Stomach (tissue), 9 donors: ENCODE results near the gene PKP1. TPM values are rescaled to one million over a fixed set of nuclear protein-coding genes. Genes with fewer than 3 reads are reported as not detected.

ENCODE experiments used
- DNase-seq, 2 donors: peaks; one replicate each; pipeline versions ENCODE4 v3.0.0 to v3.0.0-alpha.2; 2013 to 2019
- H3K27ac ChIP-seq, 5 donors: fragments of 200-600 bp in 4 of 5; sonication (generic) in 4 of 5; one replicate each; pipeline ENCODE4 v1.5.1; 2013 to 2019; ENCODE audit warnings: mild to moderate bottlenecking in 1 of 5, moderate library complexity in 1 of 5
- H3K27me3 ChIP-seq, 3 donors: fragments of 200-600 bp; sonication (generic); one replicate each; pipeline ENCODE4 v1.5.1; 2017 to 2019; ENCODE audit warnings: mixed run types in 1 of 3
- H3K36me3 ChIP-seq, 4 donors: fragments of 200-600 bp; sonication (generic); 1 replicate in 3 of 4; 2 replicates in 1 of 4; pipeline ENCODE4 v1.5.1; 2016 to 2019
- H3K4me1 ChIP-seq, 4 donors: fragments of 200-600 bp; sonication (generic); one replicate each; pipeline ENCODE4 v1.5.1; 2016 to 2019
- H3K4me3 ChIP-seq, 4 donors: fragments of 200-600 bp; sonication (generic) in 3 of 4; one replicate each; pipeline ENCODE4 v1.5.1; 2016 to 2019; ENCODE audit warnings: mild to moderate bottlenecking in 1 of 4
- H3K9me3 ChIP-seq, 4 donors: fragments of 200-600 bp; sonication (generic); one replicate each; pipeline ENCODE4 v1.5.1; 2016 to 2019
- CTCF ChIP-seq, 7 experiments: fragments of 450-650 bp in 4 of 7; fragments of 200-600 bp in 3 of 7; sonication (generic) in 3 of 7; IDR thresholded peaks; one replicate each; pipeline ENCODE4 v1.5.1; 2016 to 2019; ENCODE audit warnings: antibody characterized with exemption in 7 of 7, control low read depth in 2 of 7, mild to moderate bottlenecking in 1 of 7
- EP300 ChIP-seq: sonication (generic); formaldehyde crosslinking; IDR thresholded peaks from one replicate; pipeline ENCODE4 v1.6.1; 2017; ENCODE audit warnings: antibody characterized with exemption
- POLR2A ChIP-seq, 4 donors: fragments of 450-650 bp; IDR thresholded peaks; one replicate each; pipeline ENCODE4 v1.6.1; 2016; ENCODE audit warnings: antibody characterized with exemption in 4 of 4, control low read depth in 2 of 4, mild to moderate bottlenecking in 1 of 4, moderate library complexity in 1 of 4
- POLR2AphosphoS5 ChIP-seq, 3 donors: sonication (generic); formaldehyde crosslinking; IDR thresholded peaks; one replicate each; pipeline ENCODE4 v1.6.1; 2016; ENCODE audit warnings: antibody characterized with exemption in 3 of 3
- whole genome bisulfite sequencing, 5 donors: extraction: QIAGEN DNeasy Blood & Tissue Kit in 3 of 5; methylation state at CpG; one replicate each; pipeline versions ENCODE4 v1.1.5 to v1.1.7; 2013 to 2018; 5-methylcytosine and 5-hydroxymethylcytosine counted together
- intact Hi-C: fragments of 100-400 bp; cut with DNase I; formaldehyde crosslinking; loops from one replicate; pipeline ENCODE4 v1.15.1; 2023; ENCODE audit warnings: low total_unique reads
- polyA plus RNA-seq, 3 donors: library from polyadenylated mRNA; stranded (reverse); fragments of 200-250 nt; gene quantifications; one replicate each; pipeline ENCODE4 v1.2.3, GENCODE V29; 2013
- total RNA-seq, 5 donors: library from RNA; depleted of rRNA; stranded (reverse); fragments of >200 nt; gene quantifications; one replicate each; pipeline versions ENCODE4 v1.1.0 to v1.2.3, GENCODE V29; 2014 to 2016
- donor health status: healthy with polysubstance abuse.
- donor health status: Bipolar disorder and iron deficiency.
- donor health status: healthy.

Gene PKP1
- total and polyA plus RNA-seq, 8 donors = under 0.01 to 42.2 (median 0.40) TPM; not detected in 2

- WGBS, 5 donors = 42 to 60% (median 57%) methylated on average over 6 to 8 of the region's 8 CpGs
- H3K36me3 ChIP-seq = no peaks in the 10 kb centered on the region
- DNase-seq = peak in 1 of 2 donors; percentile 30
- no peak overlapping the region for H3K4me3 ChIP-seq
- no peaks in the 10 kb centered on the region for H3K9me3 ChIP-seq
- H3K4me1 ChIP-seq = peaks cover 10 to 18% (median 13%) of the 10 kb centered on the region in 4 donors
- intact Hi-C loops = no loop called here
- TF ChIP-seq POLR2A (IDR thresholded peaks at IDR 0.05) = no peak
- no peak for TF ChIP-seq CTCF (IDR thresholded peaks at IDR 0.05)
- no peak for TF ChIP-seq EP300
- TF ChIP-seq POLR2AphosphoS5 (IDR thresholded peaks at IDR 0.05) = no peak
- peaks cover 0 to 51% (median 9%) of the 10 kb centered on the region in 3 donors for H3K27me3 ChIP-seq
- H3K27ac ChIP-seq = no peak overlapping the region
Measured at GRCh38 chr1:201311356-201312011, 28.2 kb downstream of the PKP1 start.

GRCh38 chr1:201312298-201312697 lies 29.0 kb downstream of the PKP1 start:
- peaks cover 0 to 51% (median 9%) of the 10 kb centered on the region in 3 donors for H3K27me3 ChIP-seq
- no peaks in the 10 kb centered on the region for H3K36me3 ChIP-seq
- peaks cover 10 to 18% (median 13%) of the 10 kb centered on the region in 4 donors for H3K4me1 ChIP-seq
- TF ChIP-seq CTCF (IDR thresholded peaks at IDR 0.05) = no peak
- WGBS, 5 donors = 83 to 91% (median 89%) methylated on average over 7 of the region's 7 CpGs
- H3K4me3 ChIP-seq = no peak overlapping the region
- intact Hi-C loops = no loop called here
- no peaks in the 10 kb centered on the region for H3K9me3 ChIP-seq
- H3K27ac ChIP-seq = no peak overlapping the region
- DNase-seq = no peak

GRCh38 chr1:201313086-201313485 lies 29.8 kb downstream of the PKP1 start:
- DNase-seq = no peak
- H3K27me3 ChIP-seq = peaks cover 0 to 51% (median 9%) of the 10 kb centered on the region in 3 donors
- H3K4me1 ChIP-seq = peaks cover 7 to 10% (median 9%) of the 10 kb centered on the region in 4 donors
- H3K27ac ChIP-seq = no peak overlapping the region
- H3K4me3 ChIP-seq = no peak overlapping the region
- intact Hi-C loops = no loop called here
- 76 to 96% (median 92%) methylated on average over 8 to 16 of the region's 16 CpGs for WGBS, 5 donors
- TF ChIP-seq POLR2A (IDR thresholded peaks at IDR 0.05) (no peak), POLR2AphosphoS5 (IDR thresholded peaks at IDR 0.05) (no peak), EP300 (no peak), CTCF (IDR thresholded peaks at IDR 0.05) (no peak)
- no peaks in the 10 kb centered on the region for H3K36me3 ChIP-seq
- no peaks in the 10 kb centered on the region for H3K9me3 ChIP-seq

- TF ChIP-seq POLR2A (IDR thresholded peaks at IDR 0.05) (no peak), POLR2AphosphoS5 (IDR thresholded peaks at IDR 0.05) (no peak), CTCF (IDR thresholded peaks at IDR 0.05) (no peak), EP300 (no peak)
- Histone ChIP-seq H3K27me3 (peaks cover 0 to 18% (median 0%) of the 10 kb centered on the region in 3 donors), H3K4me1 (no peaks in the 10 kb centered on the region), H3K9me3 (no peaks in the 10 kb centered on the region), H3K4me3 (no peak overlapping the region), H3K36me3 (no peaks in the 10 kb centered on the region), H3K27ac (no peak overlapping the region)
- intact Hi-C loops = no loop called here
- 80 to 90% (median 86%) methylated on average over 4 to 5 of the region's 5 CpGs for WGBS, 5 donors
- DNase-seq = no peak
Measured at GRCh38 chr1:201316556-201316955, 33.2 kb downstream of the PKP1 start.
